ENCODE data around the gene UMODL1.

The UMODL1 gene

GRCh38 chr21:42149656-42150473, 78.7 kb downstream of the UMODL1 start:
- TF ChIP-seq CTCF (IDR thresholded peaks at IDR 0.05; ENCODE audit: control insufficient read depth, insufficient read depth, low read depth, low read length, missing control alignments): no peak
- no peak overlapping the region for H3K4me3 ChIP-seq (ENCODE audit: control insufficient read depth, low read depth, low read length)
- DNase-seq (ENCODE audit: low read depth): no peak

DNA sequence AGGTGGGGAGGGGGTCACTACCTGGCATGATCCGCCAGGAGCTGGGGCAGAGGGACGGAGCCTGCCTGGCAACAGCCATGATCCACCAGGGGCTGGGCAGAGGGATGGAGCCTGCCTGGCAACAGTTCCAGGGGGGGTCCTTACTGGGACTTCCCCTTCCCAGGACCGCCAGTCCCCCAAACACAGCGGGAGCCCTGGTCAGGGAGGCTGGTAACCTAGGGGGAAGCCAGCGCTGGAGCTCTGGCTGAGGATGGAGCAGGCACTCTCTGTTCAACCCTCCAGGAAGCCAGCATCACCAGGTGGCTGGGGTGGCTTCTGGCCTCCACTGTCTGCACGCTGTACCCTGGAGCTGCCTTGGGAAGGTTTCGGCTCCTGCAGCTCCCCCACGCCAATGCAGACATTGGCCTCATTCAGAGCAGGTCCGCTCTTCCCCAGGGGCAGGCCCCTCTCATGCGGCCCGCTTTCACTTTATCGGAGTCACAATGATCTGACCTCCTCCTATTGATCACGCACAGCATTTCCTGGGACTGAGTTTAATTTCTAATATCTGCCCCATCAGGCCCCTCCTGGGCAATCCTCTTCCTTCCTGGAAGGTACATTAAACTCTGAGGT, 79.5 kb downstream of the UMODL1 start:
- no peak for TF ChIP-seq CTCF (IDR thresholded peaks at IDR 0.05; ENCODE audit: control insufficient read depth, insufficient read depth, low read depth, low read length, missing control alignments)
- no peak for DNase-seq (ENCODE audit: low read depth)
- no peak overlapping the region for H3K4me3 ChIP-seq (ENCODE audit: control insufficient read depth, low read depth, low read length)

DNA sequence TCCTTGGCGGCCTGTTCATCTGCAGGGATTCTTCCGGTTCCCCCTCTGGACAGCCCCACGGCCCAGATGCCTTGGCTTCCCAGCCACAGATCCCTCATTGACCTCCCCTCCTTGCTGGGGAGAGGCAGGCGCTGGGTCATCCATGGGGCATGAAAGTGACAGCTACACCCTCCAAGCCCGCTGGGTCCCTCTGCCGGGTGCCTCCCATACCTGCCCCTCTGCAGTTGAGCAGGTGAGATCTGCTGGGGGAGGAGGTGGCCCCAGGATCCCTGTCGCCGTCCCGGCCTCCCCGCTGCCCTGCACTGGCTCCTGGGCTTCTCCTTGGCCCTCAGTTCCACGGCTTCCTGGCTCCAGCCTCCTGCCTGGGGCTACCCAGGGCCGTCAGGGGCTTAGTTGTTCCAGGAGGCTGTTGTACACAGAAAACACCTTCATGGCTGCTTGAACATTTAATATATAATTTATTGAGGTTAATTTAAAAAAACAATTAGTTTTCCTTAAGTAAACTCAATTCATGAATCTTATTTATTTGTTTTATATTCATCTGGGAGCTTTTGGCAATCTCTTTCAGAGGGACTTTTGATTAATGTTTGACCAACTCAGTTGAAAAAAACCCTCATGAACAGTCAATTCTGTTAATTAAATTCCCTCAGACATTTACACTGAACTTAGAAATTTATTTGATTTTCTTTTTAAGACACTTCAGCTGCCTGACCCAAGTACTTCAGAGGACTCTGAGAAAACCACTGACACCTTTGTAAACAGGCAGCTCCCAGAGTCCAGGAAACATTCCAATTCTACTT, 80.2 kb downstream of the UMODL1 start:
- no peak for DNase-seq (ENCODE audit: low read depth)
- H3K4me3 ChIP-seq (ENCODE audit: control insufficient read depth, low read depth, low read length): no peak overlapping the region
- TF ChIP-seq CTCF (IDR thresholded peaks at IDR 0.05; ENCODE audit: control insufficient read depth, insufficient read depth, low read depth, low read length, missing control alignments): no peak

DNA sequence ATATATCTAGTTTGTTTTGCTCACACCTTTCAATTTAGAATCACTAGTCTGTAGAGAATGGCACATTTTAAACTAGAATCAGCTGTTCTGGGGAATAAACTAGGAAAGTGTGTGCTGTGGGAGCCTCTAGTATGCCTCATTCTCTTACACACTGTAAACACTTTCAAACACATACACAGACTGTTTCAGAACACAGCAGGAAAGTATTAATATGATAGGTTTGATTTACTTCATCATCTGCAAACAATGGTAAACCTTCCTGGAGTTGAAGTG, 80.8 kb downstream of the UMODL1 start:
- no peak for DNase-seq (ENCODE audit: low read depth)
- TF ChIP-seq CTCF (IDR thresholded peaks at IDR 0.05; ENCODE audit: control insufficient read depth, insufficient read depth, low read depth, low read length, missing control alignments): no peak
- H3K4me3 ChIP-seq (ENCODE audit: control insufficient read depth, low read depth, low read length): no peak overlapping the region

- no peak overlapping the region for H3K4me3 ChIP-seq (ENCODE audit: control insufficient read depth, low read depth, low read length)
- TF ChIP-seq CTCF (IDR thresholded peaks at IDR 0.05; ENCODE audit: control insufficient read depth, insufficient read depth, low read depth, low read length, missing control alignments): no peak
- no peak for DNase-seq (ENCODE audit: low read depth)
Observed at GRCh38 chr21:42153046-42153686, 82.0 kb downstream of the UMODL1 start.

- no peak overlapping the region for H3K4me3 ChIP-seq (ENCODE audit: control insufficient read depth, low read depth, low read length)
- no peak for TF ChIP-seq CTCF (IDR thresholded peaks at IDR 0.05; ENCODE audit: control insufficient read depth, insufficient read depth, low read depth, low read length, missing control alignments)
- no peak for DNase-seq (ENCODE audit: low read depth)
Observed at GRCh38 chr21:42153746-42154145, 82.6 kb downstream of the UMODL1 start.
